GM23248 (cell line): ENCODE results near the gene CCDC175.

Source experiments
- EZH2 ChIP-seq: fragments of 200-600 bp; sonication (generic); IDR thresholded peaks from 2 replicates; pipeline ENCODE4 v1.6.1; 2018; ENCODE audit warnings: antibody characterized with exemption, mild to moderate bottlenecking; ENCODE audit not compliant: insufficient read depth, poor library complexity, severe bottlenecking
- EZH2phosphoT487 ChIP-seq: fragments of 200-600 bp; sonication (generic); IDR thresholded peaks from 2 replicates; pipeline ENCODE4 v1.6.1; 2018; ENCODE audit warnings: antibody characterized with exemption, moderate library complexity, mild to moderate bottlenecking, low read depth; ENCODE audit not compliant: insufficient read depth

DNA sequence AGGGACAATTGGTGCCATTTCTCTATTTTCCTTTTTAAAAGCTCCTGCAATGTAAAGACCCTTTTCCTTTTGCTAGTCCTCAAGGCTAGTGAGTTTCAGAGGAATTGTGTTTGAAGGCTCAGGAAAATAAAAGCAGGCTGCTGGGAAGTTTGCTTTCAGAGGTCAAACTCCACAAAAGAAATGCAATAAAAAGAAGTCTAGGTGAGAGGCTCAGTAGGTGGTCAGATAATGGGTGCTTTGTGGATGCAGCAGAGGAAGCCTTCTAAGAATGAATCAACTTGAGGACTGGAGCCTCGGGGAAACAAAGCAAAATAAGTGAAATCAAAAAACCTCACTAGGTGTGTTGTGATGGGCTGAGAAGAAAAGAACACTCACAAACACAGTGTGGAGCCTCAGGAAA lies 10.3 kb downstream of the CCDC175 start:
- no peak for TF ChIP-seq EZH2
- TF ChIP-seq EZH2phosphoT487, result no peak
